CD4-positive, alpha-beta T cell treated with Interferon gamma for 1 hour (primary cell): ENCODE data around the gene AIF1.
"Not testable (repeated sequence)": the region's sequence is repeated elsewhere in the genome, so short reads cannot be mapped to it uniquely, and the experiment has no call there.

Experiments
- DNase-seq: peaks from one replicate; pipeline ENCODE4 v3.0.0-alpha.2; 2020

The AIF1 gene

GRCh38 chr6:31580807-31581433, 34.1 kb upstream of the AIF1 start:
- DNase-seq: peak; percentile 85

GRCh38 chr6:31581434-31582229, 33.4 kb upstream of the AIF1 start:
- no peak for DNase-seq

- peak; percentile 83 for DNase-seq
Observed at GRCh38 chr6:31582230-31582643, 32.8 kb upstream of the AIF1 start, which contains the start of gene LTB. Gene LTB (minus strand): TSS chr6:31582424. CDS start chr6:31582417, 7 bp downstream.

GRCh38 chr6:31585491-31585890, 29.5 kb upstream of the AIF1 start:
- peak; percentile 52 for DNase-seq

- DNase-seq: no peak
Observed at GRCh38 chr6:31586008-31586407, 29.0 kb upstream of the AIF1 start, which contains the start of gene LST1. Gene LST1 (plus strand): TSS chr6:31586277. CDS start chr6:31587300, 1,023 bp downstream.

- DNase-seq: peak; percentile 53
Observed at GRCh38 chr6:31586599-31587281, 28.3 kb upstream of the AIF1 start.

- DNase-seq: no peak
Observed at GRCh38 chr6:31587791-31588777, 26.9 kb upstream of the AIF1 start.

- DNase-seq: no peak
Observed at GRCh38 chr6:31588871-31589650, 26.0 kb upstream of the AIF1 start.

GRCh38 chr6:31590691-31591090, 24.3 kb upstream of the AIF1 start:
- DNase-seq: not testable (repeated sequence)

- no peak for DNase-seq
Observed at GRCh38 chr6:31592396-31592771, 22.6 kb upstream of the AIF1 start.

- DNase-seq: peak; percentile 47
Observed at GRCh38 chr6:31597006-31597405, 18.0 kb upstream of the AIF1 start.

GRCh38 chr6:31607317-31607716, 7.7 kb upstream of the AIF1 start:
- no peak for DNase-seq

GRCh38 chr6:31609519-31610406, 5.3 kb upstream of the AIF1 start:
- DNase-seq: no peak

GRCh38 chr6:31610968-31611367, 4.1 kb upstream of the AIF1 start:
- DNase-seq: no peak

GRCh38 chr6:31614075-31614619, 887 bp upstream of the AIF1 start:
- peak; percentile 34 for DNase-seq

- peak; percentile 27 for DNase-seq
Observed at GRCh38 chr6:31615748-31616147, 714 bp downstream of the AIF1 start.

- DNase-seq: no peak
Observed at GRCh38 chr6:31617010-31617409, 2.0 kb downstream of the AIF1 start.

- peak; percentile 99 for DNase-seq
Observed at GRCh38 chr6:31619805-31620585, 5.0 kb downstream of the AIF1 start.

- no peak for DNase-seq
Observed at GRCh38 chr6:31620586-31621319, 5.7 kb downstream of the AIF1 start, which contains the start of gene PRRC2A. Gene PRRC2A (plus strand): TSS chr6:31620715. CDS start chr6:31622790, 2,075 bp downstream.
